ENCODE data around the gene POLR3GL.
A peak's percentile ranks its signal among the peaks of the same experiment; 100 is the strongest.

Gene POLR3GL

GRCh38 chr1:145949219-145949618 lies 15.3 kb upstream of the POLR3GL start:
- DNase-seq (ENCODE audit: low read depth, low spot score) = no peak

GRCh38 chr1:145951526-145951925 lies 13.0 kb upstream of the POLR3GL start:
- DNase-seq (ENCODE audit: low read depth, low spot score) = no peak

GRCh38 chr1:145952903-145953302 lies 11.6 kb upstream of the POLR3GL start:
- no peak for DNase-seq (ENCODE audit: low read depth, low spot score)

- DNase-seq (ENCODE audit: low read depth, low spot score) = no peak
Observed at GRCh38 chr1:145953861-145954260, 10.6 kb upstream of the POLR3GL start.

DNA sequence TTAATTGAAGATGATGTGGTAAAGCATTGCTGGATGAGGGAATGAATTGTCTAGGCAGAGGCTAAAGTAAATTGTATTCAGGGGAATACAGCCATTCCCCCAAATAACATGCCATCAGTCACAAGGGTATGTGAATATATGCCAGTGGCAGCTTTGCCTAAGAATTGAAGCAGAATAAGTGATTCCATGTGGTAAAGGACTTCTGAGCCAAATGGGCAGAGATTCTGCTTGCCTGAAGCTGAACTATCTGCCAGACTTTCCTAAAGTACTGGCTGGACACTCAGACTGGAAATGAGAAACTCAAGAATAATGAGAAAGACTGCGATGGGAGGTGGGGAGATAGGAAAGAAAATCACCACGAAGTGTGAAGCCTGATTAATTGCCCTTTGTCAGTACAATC lies 9.1 kb upstream of the POLR3GL start:
- no peak for DNase-seq (ENCODE audit: low read depth, low spot score)

GRCh38 chr1:145956361-145956760 lies 8.1 kb upstream of the POLR3GL start:
- no peak for DNase-seq (ENCODE audit: low read depth, low spot score)

DNA sequence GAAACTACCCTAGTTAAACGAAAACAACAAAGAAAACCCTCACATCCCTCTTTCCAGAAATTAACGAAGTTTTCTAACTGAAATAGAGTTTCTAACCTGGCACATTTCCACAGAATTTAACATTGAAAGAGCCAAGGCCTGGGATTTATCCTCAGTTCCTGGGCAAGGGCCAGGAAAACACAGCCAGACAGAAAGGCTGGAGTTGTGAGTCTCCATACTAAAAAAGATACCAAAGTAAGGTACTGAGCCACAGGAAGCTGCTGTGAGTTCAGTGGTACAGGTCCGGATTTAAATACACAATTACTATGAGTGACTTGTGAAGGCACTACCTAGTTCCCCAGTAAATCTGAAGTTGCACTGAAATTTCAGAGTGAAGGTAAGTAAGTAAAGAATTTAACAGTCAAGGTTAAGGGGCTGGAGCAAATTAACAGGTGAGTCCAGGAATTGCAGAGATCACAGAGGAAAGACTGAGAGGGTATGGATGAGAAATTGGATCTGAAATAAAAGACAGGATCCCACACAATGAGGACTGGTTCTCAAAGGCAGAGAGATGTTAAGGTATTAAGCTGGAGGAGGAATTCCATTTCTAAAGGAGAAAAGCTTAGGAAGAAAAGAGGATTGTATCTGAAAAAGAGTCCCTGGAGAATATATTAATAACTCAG lies 7.6 kb upstream of the POLR3GL start:
- DNase-seq (ENCODE audit: low read depth, low spot score) = no peak

DNA sequence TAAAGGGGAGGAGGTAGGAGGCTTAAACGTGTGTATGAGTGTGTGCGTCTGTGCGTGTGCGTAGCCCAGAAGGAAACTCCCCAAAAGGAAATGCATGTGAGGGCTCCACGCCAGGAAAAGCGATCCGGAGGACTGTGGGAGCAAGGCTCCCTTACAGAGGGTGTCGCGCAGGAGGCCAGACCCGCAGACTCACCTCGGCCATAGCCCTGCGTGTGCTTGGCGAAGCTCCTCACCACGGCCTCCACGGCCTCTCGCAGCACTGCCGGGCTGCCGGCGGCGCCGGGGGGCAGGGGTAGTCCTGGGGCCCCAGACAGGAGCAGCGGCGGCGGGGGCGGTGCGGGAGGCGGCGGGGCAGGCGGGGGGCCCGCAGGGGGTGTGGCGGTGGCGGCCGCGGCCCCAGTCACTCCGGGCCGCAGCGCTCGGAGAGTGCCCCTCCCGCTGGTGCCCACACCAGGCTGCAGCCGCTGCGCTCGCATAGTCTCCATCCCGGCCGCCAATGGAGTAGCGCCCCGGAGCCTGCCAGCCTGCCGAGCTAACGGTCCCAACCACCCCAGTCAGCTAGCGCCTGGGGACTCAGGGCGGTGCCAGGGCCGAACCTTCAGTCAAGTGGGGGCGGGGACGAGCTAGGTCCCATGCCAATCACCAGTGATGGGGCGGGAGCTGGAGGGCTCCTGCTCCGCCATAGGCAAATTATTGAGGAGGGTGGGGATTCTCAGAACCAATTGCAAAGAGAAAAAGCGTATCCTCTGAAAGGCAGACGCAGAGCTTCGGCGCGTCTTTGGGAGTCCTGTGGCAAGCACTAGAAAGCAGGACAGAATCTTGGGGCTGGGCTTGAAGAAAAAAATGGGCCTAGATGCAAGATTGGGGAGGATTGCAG lies 6.8 kb upstream of the POLR3GL start, which contains the start of gene LIX1L:
Gene LIX1L (minus strand): TSS at position 575 of the 877 bp plus-strand sequence. CDS start 90 bp downstream, at position 485.
- peak; percentile 85 for DNase-seq (ENCODE audit: low read depth, low spot score)

DNA sequence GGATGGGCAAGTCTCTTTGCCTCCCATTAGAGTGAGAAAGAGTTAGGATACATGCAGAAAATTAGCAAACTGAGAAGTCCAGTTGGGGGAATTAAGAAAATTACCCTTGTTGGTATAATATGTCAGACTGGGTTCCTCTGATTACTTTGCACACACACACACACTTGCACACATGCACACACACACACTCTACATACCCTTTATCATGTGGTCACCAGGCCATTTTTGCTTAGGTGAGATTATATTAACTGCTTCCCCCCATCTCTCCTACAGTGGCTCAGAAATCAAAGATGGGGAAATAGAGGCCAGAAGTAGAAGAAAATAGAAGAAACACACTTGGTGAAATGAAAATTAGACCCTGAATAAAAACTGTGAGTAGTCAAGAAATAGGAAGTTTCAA lies 5.8 kb upstream of the POLR3GL start:
- no peak for DNase-seq (ENCODE audit: low read depth, low spot score)

DNA sequence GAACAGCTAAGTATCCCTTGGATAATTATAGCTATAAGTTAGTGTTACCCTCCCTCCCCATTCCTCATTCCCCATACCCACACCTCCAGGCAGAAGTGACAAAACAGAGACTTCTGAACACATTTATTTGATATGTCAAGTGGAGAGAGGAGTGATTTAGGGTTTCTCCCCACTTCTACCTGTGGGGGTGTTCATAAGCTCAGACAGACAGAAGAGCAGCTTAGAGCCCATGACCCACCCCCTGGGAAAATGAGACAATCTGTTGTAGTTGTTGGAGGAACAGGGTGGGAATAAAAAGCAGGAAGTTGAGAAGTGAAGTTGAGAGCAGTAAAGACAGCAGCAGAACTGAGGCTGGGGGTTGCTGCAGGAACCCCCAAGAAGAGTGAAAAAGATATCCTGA lies 5.2 kb upstream of the POLR3GL start:
- DNase-seq (ENCODE audit: low read depth, low spot score) = no peak

DNA sequence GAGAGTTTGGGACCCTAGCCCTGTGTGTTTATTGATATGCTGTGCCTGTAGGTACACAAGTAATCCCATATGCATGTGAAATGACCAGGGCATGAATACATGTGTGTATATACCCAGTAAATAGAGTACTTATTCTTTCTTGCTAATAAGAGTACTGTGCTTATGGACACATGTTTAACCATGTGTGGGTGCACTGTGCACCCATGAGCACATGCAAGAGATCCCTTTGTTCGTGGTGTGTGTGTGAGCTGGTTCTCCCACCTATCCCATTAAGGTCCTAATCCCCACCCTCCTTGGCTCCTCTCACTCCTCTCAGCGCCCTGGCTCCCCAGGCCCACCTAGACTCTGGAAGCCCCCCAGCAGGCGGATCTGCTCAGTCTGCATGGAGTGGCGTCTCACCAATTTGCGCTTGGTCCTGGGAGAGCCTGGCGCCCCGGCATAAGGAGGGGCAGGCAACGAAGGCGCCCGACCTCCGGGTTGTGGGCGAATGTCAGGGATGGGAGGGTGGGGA lies 4.5 kb upstream of the POLR3GL start:
- no peak for DNase-seq (ENCODE audit: low read depth, low spot score)

- no peak for DNase-seq (ENCODE audit: low read depth, low spot score)
Observed at GRCh38 chr1:145960468-145961108, 3.9 kb upstream of the POLR3GL start.

DNA sequence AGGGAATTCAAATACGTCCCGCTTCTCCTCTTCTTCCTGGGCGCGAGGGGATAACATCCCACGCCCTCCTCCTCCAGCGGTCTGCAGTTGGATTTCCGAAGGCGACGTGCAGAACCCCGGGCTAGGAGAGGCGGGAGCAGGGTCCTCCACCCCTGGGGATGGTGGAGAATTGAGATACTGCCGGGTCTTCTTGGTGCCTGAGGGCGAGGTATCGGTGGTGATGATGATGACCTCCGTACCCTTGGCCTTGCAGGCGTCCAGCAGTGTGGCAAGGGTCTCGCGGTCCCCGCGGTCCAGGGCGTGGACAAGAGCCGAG lies 3.4 kb upstream of the POLR3GL start:
- DNase-seq (ENCODE audit: low read depth, low spot score) = no peak

- no peak for DNase-seq (ENCODE audit: low read depth, low spot score)
Observed at GRCh38 chr1:145961425-145962156, 2.9 kb upstream of the POLR3GL start.

GRCh38 chr1:145962157-145963102 lies 2.1 kb upstream of the POLR3GL start:
- no peak for DNase-seq (ENCODE audit: low read depth, low spot score)

GRCh38 chr1:145963265-145964019 lies 1.0 kb upstream of the POLR3GL start:
- no peak for DNase-seq (ENCODE audit: low read depth, low spot score)

DNA sequence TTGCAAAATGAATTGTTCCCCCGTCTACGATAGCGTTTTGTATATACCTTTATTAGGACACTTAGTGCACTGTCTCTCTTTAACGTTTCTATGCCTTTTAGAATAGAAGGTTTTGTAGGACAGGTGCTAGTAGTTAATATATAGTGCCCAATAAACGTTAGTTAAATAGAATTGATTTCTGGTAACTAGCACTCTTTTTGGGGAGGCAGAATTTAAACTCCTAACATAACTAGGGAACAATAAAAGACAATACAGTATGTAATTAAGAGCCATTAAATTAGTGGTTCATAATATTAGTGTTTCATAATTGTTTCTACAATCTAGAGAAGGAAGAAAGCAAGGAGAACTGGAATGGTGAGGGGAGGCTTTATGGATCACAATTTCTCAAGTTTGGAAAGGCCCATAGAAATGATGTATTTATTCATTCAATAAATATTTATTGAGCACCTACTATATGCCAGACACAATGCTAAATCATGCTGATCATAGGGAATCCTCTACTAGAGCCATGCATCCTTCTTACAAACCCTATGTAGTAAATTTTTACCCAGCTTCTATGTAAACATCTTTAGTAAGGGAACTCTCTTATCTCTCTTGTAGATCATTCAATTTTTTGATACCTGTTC lies 742 bp downstream of the POLR3GL start:
- no peak for DNase-seq (ENCODE audit: low read depth, low spot score)

DNA sequence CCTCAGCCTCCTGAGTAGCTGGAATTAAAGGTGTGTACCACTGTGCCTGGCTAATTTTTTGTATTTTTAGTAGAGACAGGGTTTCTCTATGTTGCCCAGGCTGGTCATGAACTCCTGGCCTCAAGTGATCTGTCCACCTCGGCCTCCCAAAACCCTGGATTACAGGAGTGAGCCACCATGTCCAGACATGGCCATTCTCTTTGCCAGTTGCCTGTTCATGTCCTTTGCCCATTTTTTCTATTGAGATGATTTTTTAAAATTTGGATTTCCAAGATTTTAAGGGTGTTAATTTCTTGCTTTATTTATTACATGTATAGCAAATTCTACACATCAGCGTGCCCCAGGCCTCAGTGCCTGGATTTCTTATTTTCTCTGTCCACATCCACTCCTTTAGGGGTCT lies 2.8 kb downstream of the POLR3GL start:
- no peak for DNase-seq (ENCODE audit: low read depth, low spot score)

- no peak for DNase-seq (ENCODE audit: low read depth, low spot score)
Observed at GRCh38 chr1:145972580-145972979, 8.1 kb downstream of the POLR3GL start.

Measured in iPS DF 19.7 (cell line).